Adrenal gland (tissue), 12 donors: Measurements from ENCODE around the gene CACNA1C. TPM values are rescaled to one million over a fixed set of nuclear protein-coding genes. Genes with fewer than 3 reads are reported as not detected.
A peak's percentile ranks its signal among the peaks of the same experiment; 100 is the strongest.

Experiments used
- DNase-seq, 7 donors: peaks; one replicate each; pipeline ENCODE4 v3.0.0-alpha.2; 2019 to 2020
- H3K27ac ChIP-seq, 5 donors: fragments of 200-600 bp; sonication (generic) in 4 of 5; 1 replicate in 3 of 5; 2 replicates in 2 of 5; pipeline versions ENCODE4 v1.5.1 to v1.8.0; 2016 to 2020; ENCODE audit warnings: mild to moderate bottlenecking in 1 of 5
- H3K27me3 ChIP-seq: fragments of 200-600 bp; 2 replicates; pipeline ENCODE4 v1.8.0; 2021
- H3K36me3 ChIP-seq, 2 donors: fragments of 200-600 bp; replicated peaks in 1 of 2; 1 replicate in 1 of 2; 2 replicates in 1 of 2; pipeline versions ENCODE4 v1.5.1 to v1.8.0; 2018 to 2022
- H3K4me1 ChIP-seq, 2 donors: fragments of 200-600 bp; replicated peaks in 1 of 2; 1 replicate in 1 of 2; 2 replicates in 1 of 2; pipeline versions ENCODE4 v1.5.1 to v1.8.0; 2018 to 2021
- H3K4me3 ChIP-seq, 4 donors: fragments of 200-600 bp; sonication (generic) in 3 of 4; one replicate each; pipeline ENCODE4 v1.5.1; 2016 to 2018
- H3K9me3 ChIP-seq, 3 donors: fragments of 200-600 bp; sonication (generic) in 1 of 3; replicated peaks in 1 of 3; 1 replicate in 2 of 3; 2 replicates in 1 of 3; pipeline versions ENCODE4 v1.5.1 to v1.8.0; 2016 to 2021
- POLR2A ChIP-seq, 2 donors: fragments of 450-650 bp; IDR thresholded peaks; one replicate each; pipeline ENCODE4 v1.6.1; 2017; ENCODE audit warnings: antibody characterized with exemption in 2 of 2, mild to moderate bottlenecking in 2 of 2, moderate library complexity in 1 of 2
- WGBS, 4 donors: extraction: QIAGEN DNeasy Blood & Tissue Kit in 2 of 4; methylation state at CpG; one replicate each; pipeline versions ENCODE4 v1.1.5 to v1.1.7; 2013 to 2017; 5-methylcytosine and 5-hydroxymethylcytosine counted together
- intact Hi-C, 2 donors: fragments of 100-400 bp; cut with DNase I; formaldehyde crosslinking; loops; one replicate each; pipeline versions ENCODE4 v1.14.1 to v1.15.0; 2022 to 2023
- polyA plus RNA-seq, 3 donors: library from polyadenylated mRNA; stranded (reverse); fragments of 200-250 nt in 2 of 3; fragments of 350-450 nt in 1 of 3; fragmentation: Illumina TruSeq in 1 of 3; extraction: RNeasy Lipid Tissue Mini Kit (QIAGEN cat#74804) in 1 of 3; gene quantifications; one replicate each; pipeline ENCODE4 v1.2.3, GENCODE V29; 2013 to 2014
- total RNA-seq, 9 donors: library from RNA; depleted of rRNA in 4 of 9; stranded (reverse); fragments of >200 nt in 4 of 9; fragments of 120-200 nt in 1 of 9; fragmentation: NEBNext Ultra II Directional in 1 of 9; extraction: Animal tissue kit (Norgen Biotek cat#: 25700) in 1 of 9; gene quantifications; one replicate each; pipeline versions ENCODE4 v1.1.0 to v1.2.4, GENCODE V29; 2013 to 2023
- TF ChIP-seq, protein P1 (sequence below), 6 experiments: fragments of 450-650 bp in 4 of 6; fragments of 200-600 bp in 2 of 6; sonication (generic) in 1 of 6; IDR thresholded peaks; 1 replicate in 5 of 6; 2 replicates in 1 of 6; pipeline versions ENCODE4 v1.5.1 to v1.8.0; 2016 to 2021; ENCODE audit warnings: antibody characterized with exemption in 6 of 6, mild to moderate bottlenecking in 2 of 6, moderate library complexity in 1 of 6
- donor health status: healthy with polysubstance abuse.
- donor health status: Bipolar disorder and iron deficiency.
- donor health status: DM: yes; HTN: yes; CAD: no.
- donor health status: DM: no; HTN: no; CAD: no.
- donor health status: DM: no; HTN: no; CAD: no.
- donor health status: DM: yes; HTN: yes; CAD: no.

CACNA1C gene
- total and polyA plus RNA-seq, 12 donors: 1.4 to 5.8 (median 3.5) TPM

DNA sequence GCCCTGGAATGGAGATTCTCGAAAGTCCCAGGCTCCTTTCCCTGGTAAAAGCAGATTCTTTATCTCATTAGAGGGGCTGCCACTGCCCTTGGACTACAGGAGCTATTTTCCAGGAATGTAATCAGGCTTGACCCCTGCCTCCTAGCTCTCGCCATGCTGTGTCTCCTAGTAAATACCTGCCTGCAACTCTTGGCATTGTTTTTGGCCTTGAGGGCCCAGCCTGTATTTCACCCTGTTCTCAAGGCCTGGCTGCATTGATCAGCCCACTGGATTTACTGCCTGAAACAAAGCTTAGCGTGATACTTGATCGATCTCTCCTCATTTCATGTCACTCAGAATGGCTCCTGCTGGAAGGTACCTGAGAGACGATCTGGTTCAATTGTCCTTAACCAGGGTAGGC, 273.7 kb downstream of the CACNA1C start:
- intact Hi-C loops: no loop called here
- H3K4me3 ChIP-seq: no peak overlapping the region
- TF ChIP-seq POLR2A (IDR thresholded peaks at IDR 0.05): no peak
- no peak for DNase-seq
- H3K36me3 ChIP-seq: no peaks in the 10 kb centered on the region
- H3K27me3 ChIP-seq: no peaks in the 10 kb centered on the region
- no peak overlapping the region for H3K27ac ChIP-seq
- 64 to 79% (median 76%) methylated on average over 5 of the region's 5 CpGs for WGBS, 4 donors
- H3K9me3 ChIP-seq: no peaks in the 10 kb centered on the region
- H3K4me1 ChIP-seq: peaks cover 3 to 22% of the 10 kb centered on the region in 2 donors

DNA sequence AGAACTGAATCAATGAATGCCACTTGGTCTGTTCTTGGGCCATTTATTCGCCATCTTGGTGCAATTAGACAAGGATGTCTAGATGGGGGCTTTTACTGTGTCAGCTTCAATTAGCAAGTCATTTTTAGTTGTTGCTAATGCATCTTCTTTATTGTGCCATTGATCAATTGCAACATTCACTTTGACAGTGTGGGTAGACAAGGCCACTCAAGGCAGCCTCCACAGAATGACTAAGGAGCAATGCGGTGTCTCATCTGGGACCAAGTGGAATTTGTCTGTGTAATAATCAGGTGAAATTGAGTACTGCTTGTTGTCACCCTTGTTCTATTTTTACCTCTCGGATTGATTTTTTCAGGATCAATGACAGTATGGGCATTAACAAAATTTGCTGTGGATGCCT, 275.9 kb downstream of the CACNA1C start:
- Histone ChIP-seq H3K27me3 (no peaks in the 10 kb centered on the region), H3K36me3 (no peaks in the 10 kb centered on the region), H3K4me1 (peaks cover 3 to 30% of the 10 kb centered on the region in 2 donors), H3K27ac (no peak overlapping the region), H3K9me3 (no peaks in the 10 kb centered on the region), H3K4me3 (no peak overlapping the region)
- intact Hi-C loops: no loop called here
- 60 to 86% (median 76%) methylated on average over 3 of the region's 3 CpGs for WGBS, 4 donors
- no peak for DNase-seq
- TF ChIP-seq, protein P1, sequence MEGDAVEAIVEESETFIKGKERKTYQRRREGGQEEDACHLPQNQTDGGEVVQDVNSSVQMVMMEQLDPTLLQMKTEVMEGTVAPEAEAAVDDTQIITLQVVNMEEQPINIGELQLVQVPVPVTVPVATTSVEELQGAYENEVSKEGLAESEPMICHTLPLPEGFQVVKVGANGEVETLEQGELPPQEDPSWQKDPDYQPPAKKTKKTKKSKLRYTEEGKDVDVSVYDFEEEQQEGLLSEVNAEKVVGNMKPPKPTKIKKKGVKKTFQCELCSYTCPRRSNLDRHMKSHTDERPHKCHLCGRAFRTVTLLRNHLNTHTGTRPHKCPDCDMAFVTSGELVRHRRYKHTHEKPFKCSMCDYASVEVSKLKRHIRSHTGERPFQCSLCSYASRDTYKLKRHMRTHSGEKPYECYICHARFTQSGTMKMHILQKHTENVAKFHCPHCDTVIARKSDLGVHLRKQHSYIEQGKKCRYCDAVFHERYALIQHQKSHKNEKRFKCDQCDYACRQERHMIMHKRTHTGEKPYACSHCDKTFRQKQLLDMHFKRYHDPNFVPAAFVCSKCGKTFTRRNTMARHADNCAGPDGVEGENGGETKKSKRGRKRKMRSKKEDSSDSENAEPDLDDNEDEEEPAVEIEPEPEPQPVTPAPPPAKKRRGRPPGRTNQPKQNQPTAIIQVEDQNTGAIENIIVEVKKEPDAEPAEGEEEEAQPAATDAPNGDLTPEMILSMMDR (IDR thresholded peaks at IDR 0.05): no peak
- no peak for TF ChIP-seq POLR2A (IDR thresholded peaks at IDR 0.05)

- no peak overlapping the region for H3K27ac ChIP-seq
These were observed 276.9 kb downstream of the CACNA1C start for GRCh38 chr12:2329661-2330210.

GRCh38 chr12:2332236-2332635, 279.4 kb downstream of the CACNA1C start:
- H3K4me1 ChIP-seq: peaks cover 7 to 38% of the 10 kb centered on the region in 2 donors
- H3K27me3 ChIP-seq: no peaks in the 10 kb centered on the region
- intact Hi-C loops: no loop called here
- 59 to 74% (median 69%) methylated on average over 1 of the region's 1 CpG for WGBS, 4 donors
- no peak overlapping the region for H3K4me3 ChIP-seq
- DNase-seq: no peak
- TF ChIP-seq, protein P1 (IDR thresholded peaks at IDR 0.05): no peak
- TF ChIP-seq POLR2A (IDR thresholded peaks at IDR 0.05): no peak
- H3K27ac ChIP-seq: no peak overlapping the region
- H3K36me3 ChIP-seq: no peaks in the 10 kb centered on the region
- no peaks in the 10 kb centered on the region for H3K9me3 ChIP-seq

More at GRCh38 chr12:2329661-2330210, 276.9 kb downstream of the CACNA1C start:
- H3K4me1 ChIP-seq: peaks cover 3 to 26% of the 10 kb centered on the region in 2 donors
- no peak for TF ChIP-seq POLR2A (IDR thresholded peaks at IDR 0.05)
- TF ChIP-seq, protein P1 (IDR thresholded peaks at IDR 0.05): no peak
- H3K9me3 ChIP-seq: no peaks in the 10 kb centered on the region
- WGBS, 4 donors: 73 to 81% (median 77%) methylated on average over 7 of the region's 7 CpGs
- H3K36me3 ChIP-seq: no peaks in the 10 kb centered on the region
- intact Hi-C loops: no loop called here
- no peaks in the 10 kb centered on the region for H3K27me3 ChIP-seq
- no peak for DNase-seq
- H3K4me3 ChIP-seq: no peak overlapping the region

DNA sequence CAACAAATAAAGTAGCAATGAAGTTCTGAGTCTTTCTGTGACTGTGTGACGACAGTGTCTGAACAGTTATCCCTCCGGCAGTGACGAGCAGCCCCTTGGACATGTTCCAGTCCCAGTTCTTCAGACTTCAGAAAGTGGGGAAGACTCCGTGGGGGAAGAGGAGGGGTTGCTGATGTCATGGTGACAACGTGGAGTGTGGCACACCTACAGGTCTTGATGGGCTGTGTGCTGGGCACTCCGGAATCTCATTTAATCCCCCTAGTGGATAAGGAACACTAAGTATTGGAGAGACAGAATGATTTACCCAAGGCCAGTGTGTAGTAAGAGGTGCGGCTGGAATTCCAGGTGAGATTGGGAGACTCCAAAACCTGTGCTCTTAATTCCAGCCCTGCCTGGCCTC, 280.2 kb downstream of the CACNA1C start:
- no peaks in the 10 kb centered on the region for H3K36me3 ChIP-seq
- H3K4me3 ChIP-seq: no peak overlapping the region
- TF ChIP-seq POLR2A (IDR thresholded peaks at IDR 0.05): no peak
- TF ChIP-seq, protein P1 (IDR thresholded peaks at IDR 0.05): no peak
- no peaks in the 10 kb centered on the region for H3K9me3 ChIP-seq
- no peaks in the 10 kb centered on the region for H3K27me3 ChIP-seq
- intact Hi-C loops: no loop called here
- WGBS, 4 donors: 50 to 72% (median 58%) methylated on average over 7 of the region's 7 CpGs
- peak overlapping the region in 1 of 5 donors; percentile 11 for H3K27ac ChIP-seq
- peaks cover 7 to 38% of the 10 kb centered on the region in 2 donors for H3K4me1 ChIP-seq
- DNase-seq: peak in 3 of 7 donors; percentile 10 to 63 (median 30)
